ENCODE data around the gene ANXA10.

Gene ANXA10

GRCh38 chr4:168199260-168199957 lies 107.1 kb downstream of the ANXA10 start:
- no peak for TF ChIP-seq TAF1 (IDR thresholded peaks at IDR 0.05; ENCODE audit: borderline replicate concordance, insufficient read depth, low read length)
- TF ChIP-seq SIN3A (IDR thresholded peaks at IDR 0.05; ENCODE audit: borderline replicate concordance, insufficient read depth, low read length), result no peak
- no peak for TF ChIP-seq POLR2AphosphoS5 (IDR thresholded peaks at IDR 0.05; ENCODE audit: low read depth, low read length)
- no peak for TF ChIP-seq FOXP2 (optimal IDR thresholded peaks at IDR 0.05; ENCODE audit: borderline replicate concordance, extremely low read depth, extremely low read length, insufficient read depth)
- no peak for TF ChIP-seq REST (IDR thresholded peaks at IDR 0.05; ENCODE audit: insufficient read depth in 1 of 2, low read depth in 2 of 2, low read length in 2 of 2)

GRCh38 chr4:168200685-168201084 lies 108.3 kb downstream of the ANXA10 start:
- no peak for TF ChIP-seq SIN3A (IDR thresholded peaks at IDR 0.05; ENCODE audit: borderline replicate concordance, insufficient read depth, low read length)
- no peak for TF ChIP-seq FOXP2 (optimal IDR thresholded peaks at IDR 0.05; ENCODE audit: borderline replicate concordance, extremely low read depth, extremely low read length, insufficient read depth)
- no peak for TF ChIP-seq TAF1 (IDR thresholded peaks at IDR 0.05; ENCODE audit: borderline replicate concordance, insufficient read depth, low read length)
- no peak for TF ChIP-seq REST (IDR thresholded peaks at IDR 0.05; ENCODE audit: insufficient read depth in 1 of 2, low read depth in 2 of 2, low read length in 2 of 2)
- TF ChIP-seq POLR2AphosphoS5 (IDR thresholded peaks at IDR 0.05; ENCODE audit: low read depth, low read length), result no peak

- no peak for TF ChIP-seq REST (IDR thresholded peaks at IDR 0.05; ENCODE audit: insufficient read depth in 1 of 2, low read depth in 2 of 2, low read length in 2 of 2)
- TF ChIP-seq TAF1 (IDR thresholded peaks at IDR 0.05; ENCODE audit: borderline replicate concordance, insufficient read depth, low read length), result no peak
- no peak for TF ChIP-seq FOXP2 (optimal IDR thresholded peaks at IDR 0.05; ENCODE audit: borderline replicate concordance, extremely low read depth, extremely low read length, insufficient read depth)
- no peak for TF ChIP-seq POLR2AphosphoS5 (IDR thresholded peaks at IDR 0.05; ENCODE audit: low read depth, low read length)
- TF ChIP-seq SIN3A (IDR thresholded peaks at IDR 0.05; ENCODE audit: borderline replicate concordance, insufficient read depth, low read length), result no peak
Measured at GRCh38 chr4:168203233-168203911, 111.0 kb downstream of the ANXA10 start.

- no peak for TF ChIP-seq POLR2AphosphoS5 (IDR thresholded peaks at IDR 0.05; ENCODE audit: low read depth, low read length)
- no peak for TF ChIP-seq REST (IDR thresholded peaks at IDR 0.05; ENCODE audit: insufficient read depth in 1 of 2, low read depth in 2 of 2, low read length in 2 of 2)
- no peak for TF ChIP-seq SIN3A (IDR thresholded peaks at IDR 0.05; ENCODE audit: borderline replicate concordance, insufficient read depth, low read length)
- TF ChIP-seq FOXP2 (optimal IDR thresholded peaks at IDR 0.05; ENCODE audit: borderline replicate concordance, extremely low read depth, extremely low read length, insufficient read depth), result no peak
- no peak for TF ChIP-seq TAF1 (IDR thresholded peaks at IDR 0.05; ENCODE audit: borderline replicate concordance, insufficient read depth, low read length)
Measured at GRCh38 chr4:168208957-168209614, 116.7 kb downstream of the ANXA10 start.

All from PFSK-1 (cell line).